H9 (cell line): Measurements from ENCODE around the gene GALNT13. TPM values are rescaled to one million over a fixed set of nuclear protein-coding genes. Genes with fewer than 3 reads are reported as not detected.

Experiments
- DNase-seq: peaks from one replicate; pipeline ENCODE4 v3.0.0-alpha.2; 2017
- H2AFZ ChIP-seq: one replicate; pipeline ENCODE4 v1.6.1; 2013; ENCODE audit warnings: mild to moderate bottlenecking, low read length, control low read depth, moderate library complexity
- H2AK5ac ChIP-seq: 2 replicates; pipeline ENCODE4 v1.6.1; 2013; ENCODE audit warnings: low read length, control low read depth, mixed read lengths; ENCODE audit not compliant: insufficient read length
- H2BK120ac ChIP-seq: one replicate; pipeline ENCODE4 v1.6.1; 2013; ENCODE audit warnings: low read depth, mild to moderate bottlenecking, low read length, control low read depth, inconsistent platforms; ENCODE audit not compliant: poor library complexity, severe bottlenecking
- H2BK12ac ChIP-seq: 2 replicates; pipeline ENCODE4 v1.6.1; 2013; ENCODE audit warnings: low read length, control low read depth, mixed read lengths, low read depth; ENCODE audit not compliant: insufficient read length
- H2BK15ac ChIP-seq: 2 replicates; pipeline ENCODE4 v1.6.1; 2013; ENCODE audit warnings: low read depth, low read length, control low read depth
- H2BK20ac ChIP-seq: one replicate; pipeline ENCODE4 v1.6.1; 2013; ENCODE audit warnings: low read depth, mild to moderate bottlenecking, low read length, control low read depth, inconsistent platforms; ENCODE audit not compliant: poor library complexity, severe bottlenecking
- H2BK5ac ChIP-seq: 2 replicates; pipeline ENCODE4 v1.6.1; 2013; ENCODE audit warnings: low read length, control low read depth, mixed read lengths; ENCODE audit not compliant: insufficient read length
- H3K14ac ChIP-seq: 2 replicates; pipeline ENCODE4 v1.6.1; 2013; ENCODE audit warnings: low read length, control low read depth; ENCODE audit not compliant: insufficient read depth
- H3K18ac ChIP-seq: 2 replicates; pipeline ENCODE4 v1.6.1; 2013; ENCODE audit warnings: low read depth, mild to moderate bottlenecking, mixed read lengths, low read length, control low read depth; ENCODE audit not compliant: insufficient read length
- H3K23ac ChIP-seq: 2 replicates; pipeline ENCODE4 v1.6.1; 2013; ENCODE audit warnings: low read length, control low read depth, mixed read lengths, low read depth; ENCODE audit not compliant: insufficient read length
- H3K23me2 ChIP-seq: 2 replicates; pipeline ENCODE4 v1.6.1; 2013; ENCODE audit warnings: low read depth, mild to moderate bottlenecking, mixed read lengths, low read length, control low read depth; ENCODE audit not compliant: insufficient read length, poor library complexity, severe bottlenecking
- H3K27ac ChIP-seq: 2 replicates; pipeline ENCODE4 v1.5.1; 2013; ENCODE audit warnings: low read length, control low read depth, mixed read lengths, low read depth; ENCODE audit not compliant: insufficient read length
- H3K27me3 ChIP-seq: 2 replicates; pipeline ENCODE4 v1.6.1; 2013; ENCODE audit warnings: low read length, control low read depth, inconsistent platforms; ENCODE audit not compliant: insufficient read depth
- H3K4ac ChIP-seq: 2 replicates; pipeline ENCODE4 v1.6.1; 2013; ENCODE audit warnings: low read depth, mild to moderate bottlenecking, control low read depth, inconsistent platforms, low read length, moderate library complexity
- H3K4me1 ChIP-seq: 2 replicates; pipeline ENCODE4 v1.6.1; 2013; ENCODE audit warnings: low read length, control low read depth, inconsistent platforms; ENCODE audit not compliant: insufficient read depth
- H3K4me2 ChIP-seq: 2 replicates; pipeline ENCODE4 v1.6.1; 2013; ENCODE audit warnings: low read length, control low read depth, mixed read lengths; ENCODE audit not compliant: insufficient read length, insufficient read depth
- H3K56ac ChIP-seq: 2 replicates; pipeline ENCODE4 v1.6.1; 2013; ENCODE audit warnings: low read depth, mild to moderate bottlenecking, mixed read lengths, low read length, control low read depth; ENCODE audit not compliant: insufficient read length
- H3K79me1 ChIP-seq: 2 replicates; pipeline ENCODE4 v1.6.1; 2013; ENCODE audit warnings: low read depth, mild to moderate bottlenecking, moderate library complexity, low read length, control low read depth, inconsistent platforms; ENCODE audit not compliant: insufficient read depth, poor library complexity, severe bottlenecking
- H3K79me2 ChIP-seq: 2 replicates; pipeline ENCODE4 v1.6.1; 2013; ENCODE audit warnings: low read length, control low read depth, inconsistent platforms; ENCODE audit not compliant: insufficient read depth
- H3K9ac ChIP-seq: 2 replicates; pipeline ENCODE4 v1.6.1; 2013; ENCODE audit warnings: low read length, control low read depth, mixed read lengths; ENCODE audit not compliant: insufficient read length; ENCODE audit errors: extremely low read depth
- H3K9me3 ChIP-seq: one replicate; pipeline ENCODE4 v1.6.1; 2013; ENCODE audit warnings: low read depth, low read length, inconsistent platforms; ENCODE audit not compliant: control insufficient read depth
- H3T11ph ChIP-seq: one replicate; pipeline ENCODE4 v1.6.1; 2013; ENCODE audit warnings: mild to moderate bottlenecking, low read length, control low read depth, inconsistent platforms
- H4K20me1 ChIP-seq: one replicate; pipeline ENCODE4 v1.6.1; 2013; ENCODE audit not compliant: control insufficient read depth, insufficient read length, insufficient read depth
- H4K5ac ChIP-seq: 2 replicates; pipeline ENCODE4 v1.6.1; 2013; ENCODE audit warnings: low read depth, mild to moderate bottlenecking, mixed read lengths, low read length, control low read depth; ENCODE audit not compliant: insufficient read length
- H4K8ac ChIP-seq: replicated peaks from 2 replicates; pipeline ENCODE4 v1.6.1; 2013; ENCODE audit warnings: low read length, control low read depth, mixed read lengths, low read depth; ENCODE audit not compliant: insufficient read length
- H4K91ac ChIP-seq: 2 replicates; pipeline ENCODE4 v1.6.1; 2013; ENCODE audit warnings: low read depth, mild to moderate bottlenecking, moderate library complexity, mixed read lengths, low read length, control low read depth; ENCODE audit not compliant: insufficient read length
- H3K27ac Mint-ChIP-seq, 3 experiments: 2 replicates in 2 of 3; 3 replicates in 1 of 3; pipeline ENCODE4 v1.8.0; 2020 to 2021; ENCODE audit warnings: mixed read lengths in 3 of 3, mild to moderate bottlenecking in 1 of 3, moderate library complexity in 1 of 3
- H3K27me3 Mint-ChIP-seq: 2 replicates; pipeline ENCODE4 v1.8.0; 2021; ENCODE audit warnings: low read depth, mild to moderate bottlenecking, moderate library complexity, mixed read lengths
- H3K36me3 Mint-ChIP-seq, 3 experiments: 2 replicates in 2 of 3; 3 replicates in 1 of 3; pipeline ENCODE4 v1.8.0; 2020 to 2021; ENCODE audit warnings: low read depth in 3 of 3, mixed read lengths in 3 of 3; ENCODE audit not compliant: insufficient read depth in 1 of 3
- H3K4me1 Mint-ChIP-seq, 2 experiments: 2 replicates each; pipeline ENCODE4 v1.8.0; 2020; ENCODE audit warnings: mixed read lengths in 2 of 2
- H3K4me3 Mint-ChIP-seq, 2 experiments: 2 replicates in 1 of 2; 3 replicates in 1 of 2; pipeline ENCODE4 v1.8.0; 2020 to 2021; ENCODE audit warnings: mild to moderate bottlenecking in 2 of 2, mixed read lengths in 2 of 2, moderate library complexity in 1 of 2
- H3K9me3 Mint-ChIP-seq, 2 experiments: 2 replicates in 1 of 2; 3 replicates in 1 of 2; pipeline ENCODE4 v1.8.0; 2020; ENCODE audit warnings: mild to moderate bottlenecking in 2 of 2, mixed read lengths in 2 of 2, moderate library complexity in 1 of 2
- WGBS: extraction: QIAGEN DNeasy Blood & Tissue Kit; methylation state at CpG from one replicate; pipeline ENCODE4 v1.1.7; 2013; ENCODE audit warnings: missing lambda C conversion rate, low lambda C conversion rate, mixed read lengths; ENCODE audit not compliant: insufficient read length; ENCODE audit errors: extremely low coverage; 5-methylcytosine and 5-hydroxymethylcytosine counted together
- total RNA-seq: library from RNA; stranded (reverse); gene quantifications from 2 replicates; pipeline ENCODE4 v1.2.1, GENCODE V29; 2021
- TF ChIP-seq, protein P1 (sequence below): fragments of 200-600 bp; sonication (generic); conservative IDR thresholded peaks from 3 replicates; pipeline ENCODE4 v1.8.0; 2021; ENCODE audit warnings: antibody characterized with exemption, mild to moderate bottlenecking

GALNT13 gene
- total RNA-seq, 1 experiment from 2014 or later = 6.6 TPM

DNA sequence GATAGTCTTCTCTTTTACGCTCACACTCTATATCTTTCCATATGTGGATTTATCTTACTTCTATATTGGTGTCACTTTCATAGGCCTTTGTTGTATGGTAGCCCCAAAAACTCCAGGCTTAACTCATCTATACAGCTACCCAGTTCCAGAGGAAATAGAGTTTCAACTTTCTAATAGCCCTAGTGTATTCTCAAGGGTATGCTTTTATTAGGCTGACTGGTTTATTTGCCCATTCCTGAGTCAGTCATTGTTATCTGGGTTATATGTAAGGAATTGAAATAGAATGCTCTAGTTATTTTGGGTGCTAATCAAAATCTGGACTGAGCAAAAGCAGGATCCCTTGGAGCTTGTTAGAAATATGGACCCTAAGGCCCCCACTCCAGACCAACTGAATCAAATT is 519.3 kb downstream of the GALNT13 start:
- Histone ChIP-seq H3K23ac (no peak overlapping the region), H3K9ac (no peak overlapping the region), H2BK20ac (no peak overlapping the region), H4K20me1 (no peaks in the 10 kb centered on the region), H4K91ac (no peak overlapping the region), H3K4me2 (no peak overlapping the region), H2AK5ac (no peak overlapping the region), H3K18ac (no peak overlapping the region), H3K56ac (no peak overlapping the region), H2BK5ac (no peak overlapping the region), H2BK15ac (no peak overlapping the region), H3T11ph (no peak overlapping the region), H2AFZ (no peak overlapping the region), H3K9me3 (no peaks in the 10 kb centered on the region), H3K27ac (no peak overlapping the region), H3K23me2 (no peaks in the 10 kb centered on the region), H3K79me2 (no peaks in the 10 kb centered on the region), H2BK12ac (no peak overlapping the region), H3K14ac (no peak overlapping the region), H3K4ac (no peak overlapping the region), H2BK120ac (no peak overlapping the region), H3K79me1 (no peaks in the 10 kb centered on the region), H3K4me1 (no peaks in the 10 kb centered on the region), H3K27me3 (no peaks in the 10 kb centered on the region), H4K8ac (no peak overlapping the region), H4K5ac (no peak overlapping the region)
- H3K9me3 Mint-ChIP-seq = peaks cover 2 to 6% of the 10 kb centered on the region in 2 experiments; a peak in 3 of 5 replicates
- H3K4me3 Mint-ChIP-seq = no peak overlapping the region
- no CpG with 5 or more reads among the region's 1 CpG for WGBS
- H3K27ac Mint-ChIP-seq = no peak overlapping the region
- no peaks in the 10 kb centered on the region for H3K4me1 Mint-ChIP-seq
- H3K27me3 Mint-ChIP-seq = no peaks in the 10 kb centered on the region
- no peak for DNase-seq
- TF ChIP-seq, protein P1, sequence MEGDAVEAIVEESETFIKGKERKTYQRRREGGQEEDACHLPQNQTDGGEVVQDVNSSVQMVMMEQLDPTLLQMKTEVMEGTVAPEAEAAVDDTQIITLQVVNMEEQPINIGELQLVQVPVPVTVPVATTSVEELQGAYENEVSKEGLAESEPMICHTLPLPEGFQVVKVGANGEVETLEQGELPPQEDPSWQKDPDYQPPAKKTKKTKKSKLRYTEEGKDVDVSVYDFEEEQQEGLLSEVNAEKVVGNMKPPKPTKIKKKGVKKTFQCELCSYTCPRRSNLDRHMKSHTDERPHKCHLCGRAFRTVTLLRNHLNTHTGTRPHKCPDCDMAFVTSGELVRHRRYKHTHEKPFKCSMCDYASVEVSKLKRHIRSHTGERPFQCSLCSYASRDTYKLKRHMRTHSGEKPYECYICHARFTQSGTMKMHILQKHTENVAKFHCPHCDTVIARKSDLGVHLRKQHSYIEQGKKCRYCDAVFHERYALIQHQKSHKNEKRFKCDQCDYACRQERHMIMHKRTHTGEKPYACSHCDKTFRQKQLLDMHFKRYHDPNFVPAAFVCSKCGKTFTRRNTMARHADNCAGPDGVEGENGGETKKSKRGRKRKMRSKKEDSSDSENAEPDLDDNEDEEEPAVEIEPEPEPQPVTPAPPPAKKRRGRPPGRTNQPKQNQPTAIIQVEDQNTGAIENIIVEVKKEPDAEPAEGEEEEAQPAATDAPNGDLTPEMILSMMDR = no peak
- peaks cover 0 to 6% (median 0%) of the 10 kb centered on the region in 3 experiments; a peak in 2 of 7 replicates for H3K36me3 Mint-ChIP-seq
